ENCODE measurements around the gene CORO1C. TPM values are rescaled to one million over a fixed set of nuclear protein-coding genes. Genes with fewer than 3 reads are reported as not detected.

CORO1C gene
- total RNA-seq, 2 experiments from 2014 or later: 38.5 to 41.3 TPM

- ChIA-PET POLR2A (no interaction called here), CTCF (interaction anchor here (1.4 kb wide), 1 partner anchor 25 kb away, joined by 3 read pairs; no protein-coding TSS in a partner anchor)
- H3K4me1 Mint-ChIP-seq: peaks cover 44% of the 10 kb centered on the region
- H3K27me3 Mint-ChIP-seq: no peaks in the 10 kb centered on the region
- no peak overlapping the region for H3K4me3 Mint-ChIP-seq
- no peak overlapping the region for H3K27ac Mint-ChIP-seq
- no peak for DNase-seq
- peaks cover 13% of the 10 kb centered on the region for H3K36me3 Mint-ChIP-seq (ENCODE audit: low read depth)
- H3K9me3 Mint-ChIP-seq: no peaks in the 10 kb centered on the region
Measured at GRCh38 chr12:108642899-108643654, 88.2 kb downstream of the CORO1C start.

- Mint-ChIP-seq H3K27me3 (no peaks in the 10 kb centered on the region), H3K9me3 (no peaks in the 10 kb centered on the region), H3K27ac (no peak overlapping the region), H3K4me3 (no peak overlapping the region), H3K36me3 (ENCODE audit: low read depth) (peaks cover 11% of the 10 kb centered on the region), H3K4me1 (peaks cover 46% of the 10 kb centered on the region)
- ChIA-PET CTCF (interaction anchor here (0.9 to 4.1 kb wide), 3 partner anchors 22 to 25 kb away, joined by 3 to 17 read pairs (median 3); no protein-coding TSS in a partner anchor), POLR2A (no interaction called here)
- no peak for DNase-seq
Measured at GRCh38 chr12:108642269-108642870, 88.9 kb downstream of the CORO1C start.

- Mint-ChIP-seq H3K27me3 (no peaks in the 10 kb centered on the region), H3K27ac (peak overlapping the region; percentile 57), H3K36me3 (ENCODE audit: low read depth) (peaks cover 11% of the 10 kb centered on the region), H3K9me3 (no peaks in the 10 kb centered on the region), H3K4me1 (peaks cover 48% of the 10 kb centered on the region), H3K4me3 (no peak overlapping the region)
- no peak for DNase-seq
- POLR2A ChIA-PET: no interaction called here
- CTCF ChIA-PET: interaction anchor here (0.9 to 4.1 kb wide), 2 partner anchors 23 to 24 kb away, joined by 3 to 17 read pairs; no protein-coding TSS in a partner anchor
Measured at GRCh38 chr12:108641446-108642268, 89.7 kb downstream of the CORO1C start.

GRCh38 chr12:108640802-108641445 lies 90.4 kb downstream of the CORO1C start:
- Mint-ChIP-seq H3K9me3 (no peaks in the 10 kb centered on the region), H3K27ac (no peak overlapping the region), H3K36me3 (ENCODE audit: low read depth) (peaks cover 11% of the 10 kb centered on the region), H3K27me3 (no peaks in the 10 kb centered on the region), H3K4me3 (no peak overlapping the region), H3K4me1 (peaks cover 46% of the 10 kb centered on the region)
- DNase-seq: no peak
- ChIA-PET CTCF (interaction anchor here (4.1 kb wide), 1 partner anchor 23 kb away, joined by 17 read pairs; no protein-coding TSS in a partner anchor), POLR2A (no interaction called here)

- no peak overlapping the region for H3K27ac Mint-ChIP-seq
- DNase-seq: no peak
- ChIA-PET POLR2A (interaction anchor here (0.9 kb wide), 1 partner anchor 46 kb away, joined by 3 read pairs; no protein-coding TSS in a partner anchor), CTCF (interaction anchor here (0.6 to 4.1 kb wide), 6 partner anchors 11 to 193 kb away, joined by 3 to 17 read pairs (median 4); partner anchors contain the start of gene ISCU)
- H3K4me1 Mint-ChIP-seq: peaks cover 50% of the 10 kb centered on the region
- no peak overlapping the region for H3K4me3 Mint-ChIP-seq
- H3K9me3 Mint-ChIP-seq: no peaks in the 10 kb centered on the region
- H3K27me3 Mint-ChIP-seq: no peaks in the 10 kb centered on the region
- no peaks in the 10 kb centered on the region for H3K36me3 Mint-ChIP-seq (ENCODE audit: low read depth)
Measured at GRCh38 chr12:108638997-108639822, 92.1 kb downstream of the CORO1C start.

- peaks cover 4% of the 10 kb centered on the region for H3K36me3 Mint-ChIP-seq (ENCODE audit: low read depth)
- no peaks in the 10 kb centered on the region for H3K27me3 Mint-ChIP-seq
- peaks cover 55% of the 10 kb centered on the region for H3K4me1 Mint-ChIP-seq
- H3K9me3 Mint-ChIP-seq: no peaks in the 10 kb centered on the region
- H3K4me3 Mint-ChIP-seq: no peak overlapping the region
- H3K27ac Mint-ChIP-seq: peak overlapping the region; percentile 9
- no peak for DNase-seq
- ChIA-PET POLR2A (interaction anchor here (0.9 kb wide), 1 partner anchor 47 kb away, joined by 3 read pairs; no protein-coding TSS in a partner anchor), CTCF (interaction anchor here (1.2 to 4.1 kb wide), 5 partner anchors 11 to 76 kb away, joined by 3 to 17 read pairs (median 3); partner anchors contain the start of gene ISCU)
Measured at GRCh38 chr12:108638141-108638827, 93.0 kb downstream of the CORO1C start.

GRCh38 chr12:108637222-108637971 lies 93.9 kb downstream of the CORO1C start:
- ChIA-PET POLR2A (no interaction called here), CTCF (interaction anchor here (0.6 to 3.6 kb wide), 5 partner anchors 12 to 75 kb away, joined by 3 to 11 read pairs (median 4); partner anchors contain the start of gene ISCU)
- H3K4me3 Mint-ChIP-seq: no peak overlapping the region
- no peaks in the 10 kb centered on the region for H3K27me3 Mint-ChIP-seq
- H3K4me1 Mint-ChIP-seq: peaks cover 55% of the 10 kb centered on the region
- DNase-seq: no peak
- peaks cover 10% of the 10 kb centered on the region for H3K36me3 Mint-ChIP-seq (ENCODE audit: low read depth)
- no peaks in the 10 kb centered on the region for H3K9me3 Mint-ChIP-seq
- peak overlapping the region; percentile 60 for H3K27ac Mint-ChIP-seq

GRCh38 chr12:108635997-108636808 lies 95.1 kb downstream of the CORO1C start:
- Mint-ChIP-seq H3K4me3 (peak overlapping the region; percentile 98), H3K4me1 (peaks cover 49% of the 10 kb centered on the region), H3K9me3 (no peaks in the 10 kb centered on the region), H3K27ac (peak overlapping the region; percentile 100), H3K27me3 (no peaks in the 10 kb centered on the region), H3K36me3 (ENCODE audit: low read depth) (peaks cover 20% of the 10 kb centered on the region)
- no peak for DNase-seq
- ChIA-PET CTCF (interaction anchor here (0.7 to 9.8 kb wide), 7 partner anchors 9 to 71 kb away, joined by 3 to 115 read pairs (median 10); no protein-coding TSS in a partner anchor), POLR2A (no interaction called here)

GRCh38 chr12:108635201-108635996 lies 95.9 kb downstream of the CORO1C start:
- Mint-ChIP-seq H3K4me3 (peak overlapping the region; percentile 98), H3K27me3 (no peaks in the 10 kb centered on the region), H3K4me1 (peaks cover 49% of the 10 kb centered on the region), H3K9me3 (no peaks in the 10 kb centered on the region), H3K36me3 (ENCODE audit: low read depth) (peaks cover 27% of the 10 kb centered on the region), H3K27ac (peak overlapping the region; percentile 100)
- peak; percentile 76 for DNase-seq
- POLR2A ChIA-PET: no interaction called here
- CTCF ChIA-PET: interaction anchor here (0.7 to 9.8 kb wide), 9 partner anchors 8 to 70 kb away, joined by 3 to 115 read pairs (median 8); no protein-coding TSS in a partner anchor

Measured in activated CD4-positive, alpha-beta T cell treated with anti-CD3 and anti-CD28 coated beads, Interleukin-2, amount 10 ng/mL, durations not matched to agents 7 days and 5 days (primary cell).